Activated T-cell treated with anti-CD3 and anti-CD28 coated beads, Interleukin-2, amount 50 U/mL, for 72 hours (primary cell): ENCODE results near the gene PRKCE. TPM values are rescaled to one million over a fixed set of nuclear protein-coding genes. Genes with fewer than 3 reads are reported as not detected.
A peak's percentile ranks its signal among the peaks of the same experiment; 100 is the strongest.

ENCODE experiments used
- ATAC-seq, 2 donors: fragments of 150-1000 bp; cut with Tn5 transposase; replicated peaks in 1 of 2; 2 replicates each; pipeline ENCODE4 v1.10.0; 2021; ENCODE audit warnings: moderate library complexity in 2 of 2, mild to moderate bottlenecking in 1 of 2
- DNase-seq, 2 donors: peaks; one replicate each; pipeline ENCODE4 v3.0.0; 2021 to 2022; ENCODE audit warnings: mixed read lengths in 1 of 2
- H3K27ac Mint-ChIP-seq: one replicate; pipeline ENCODE4 v1.8.0; 2022; ENCODE audit warnings: mild to moderate bottlenecking, moderate library complexity, mixed read lengths
- H3K27me3 Mint-ChIP-seq: one replicate; pipeline ENCODE4 v1.8.0; 2022; ENCODE audit warnings: low read depth, mixed read lengths
- H3K36me3 Mint-ChIP-seq, 2 donors: one replicate each; pipeline ENCODE4 v1.8.0; 2022; ENCODE audit warnings: mixed read lengths in 2 of 2, mild to moderate bottlenecking in 1 of 2; ENCODE audit not compliant: insufficient read depth in 2 of 2
- H3K4me1 Mint-ChIP-seq: one replicate; pipeline ENCODE4 v1.8.0; 2022; ENCODE audit warnings: low read depth, mixed read lengths
- H3K4me3 Mint-ChIP-seq, 2 donors: one replicate each; pipeline ENCODE4 v1.8.0; 2022; ENCODE audit warnings: mild to moderate bottlenecking in 2 of 2, mixed read lengths in 2 of 2, moderate library complexity in 2 of 2
- H3K9me3 Mint-ChIP-seq, 2 donors: one replicate each; pipeline ENCODE4 v1.8.0; 2022; ENCODE audit warnings: mixed read lengths in 2 of 2
- total RNA-seq, 2 donors: library from RNA; stranded (reverse); gene quantifications; one replicate each; pipeline ENCODE4 v1.2.3, GENCODE V29; 2022

The PRKCE gene
- total RNA-seq, 2 donors from 2014 or later: 19.3 to 35.3 TPM

- no peaks in the 10 kb centered on the region for H3K27me3 Mint-ChIP-seq
- H3K4me1 Mint-ChIP-seq: no peaks in the 10 kb centered on the region
- ATAC-seq (no peak), DNase-seq (no peak)
- no peaks in the 10 kb centered on the region for H3K9me3 Mint-ChIP-seq
- no peaks in the 10 kb centered on the region for H3K36me3 Mint-ChIP-seq
- H3K4me3 Mint-ChIP-seq: no peak overlapping the region
- H3K27ac Mint-ChIP-seq: no peak overlapping the region
These were observed 116.7 kb downstream of the PRKCE start for GRCh38 chr2:45768208-45768607.

DNA sequence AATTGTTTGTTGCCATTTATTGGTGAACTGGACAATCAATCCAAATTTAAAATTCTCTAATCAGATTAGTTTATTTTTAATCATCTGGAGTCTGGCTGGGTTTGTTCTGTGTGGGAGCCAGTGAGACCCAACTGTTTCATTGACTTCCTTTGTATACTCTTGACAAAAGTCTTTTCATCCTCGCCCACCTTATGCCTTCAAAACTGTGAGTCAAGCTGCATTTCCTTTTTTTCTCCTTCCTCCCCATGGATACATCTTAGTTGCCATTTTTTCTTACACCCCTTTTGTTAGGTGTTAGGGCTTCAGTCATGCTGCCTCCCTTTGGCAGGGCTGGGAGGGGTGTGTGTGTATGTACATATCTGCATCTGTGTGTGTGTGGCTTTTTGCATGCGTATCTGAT is 117.6 kb downstream of the PRKCE start:
- Mint-ChIP-seq H3K36me3 (no peaks in the 10 kb centered on the region), H3K27ac (no peak overlapping the region), H3K4me1 (no peaks in the 10 kb centered on the region), H3K9me3 (no peaks in the 10 kb centered on the region), H3K27me3 (no peaks in the 10 kb centered on the region), H3K4me3 (no peak overlapping the region)
- DNase-seq (no peak), ATAC-seq (no peak)

DNA sequence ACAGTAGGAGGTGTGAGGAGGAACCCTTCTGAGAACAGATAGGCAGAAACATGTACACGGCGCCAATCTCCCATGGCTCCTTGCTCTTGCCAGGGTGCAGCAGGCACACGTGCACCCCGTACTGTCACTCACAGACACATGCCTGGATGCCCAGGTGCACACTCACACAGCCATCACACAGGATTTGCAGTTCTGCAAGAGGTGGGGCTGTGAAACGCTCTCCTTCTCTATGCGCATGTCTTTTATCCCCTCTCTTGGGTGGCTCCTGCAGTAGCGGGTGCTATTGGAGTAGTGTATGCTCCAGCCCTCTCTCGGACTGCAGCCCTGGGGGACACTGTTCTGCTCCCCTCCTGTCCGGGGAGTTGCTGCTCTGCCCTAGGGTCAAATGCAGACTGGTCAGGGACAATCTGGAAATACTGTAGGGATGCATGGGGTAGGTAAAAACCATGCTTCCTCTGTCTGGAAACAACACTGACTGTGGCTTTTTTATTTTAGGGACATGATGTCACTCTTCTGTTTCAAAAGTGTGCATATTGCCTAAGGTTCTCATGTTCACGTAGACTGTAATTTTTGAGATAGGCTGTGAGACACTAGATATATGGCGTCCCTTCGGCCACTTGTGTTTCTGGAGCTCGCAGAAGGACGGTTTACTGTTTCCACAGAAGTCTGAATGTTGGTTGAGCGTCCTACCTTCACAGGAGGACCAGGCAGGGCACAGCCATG is 118.5 kb downstream of the PRKCE start:
- DNase-seq: no peak
- Mint-ChIP-seq H3K9me3 (no peaks in the 10 kb centered on the region), H3K4me3 (no peak overlapping the region), H3K27ac (no peak overlapping the region), H3K36me3 (no peaks in the 10 kb centered on the region), H3K4me1 (no peaks in the 10 kb centered on the region), H3K27me3 (no peaks in the 10 kb centered on the region)
- no peak for ATAC-seq

- no peaks in the 10 kb centered on the region for H3K36me3 Mint-ChIP-seq
- H3K4me1 Mint-ChIP-seq: no peaks in the 10 kb centered on the region
- H3K4me3 Mint-ChIP-seq: no peak overlapping the region
- no peaks in the 10 kb centered on the region for H3K27me3 Mint-ChIP-seq
- DNase-seq: no peak
- no peaks in the 10 kb centered on the region for H3K9me3 Mint-ChIP-seq
- no peak for ATAC-seq
- no peak overlapping the region for H3K27ac Mint-ChIP-seq
These were observed 119.3 kb downstream of the PRKCE start for GRCh38 chr2:45770811-45771210.

DNA sequence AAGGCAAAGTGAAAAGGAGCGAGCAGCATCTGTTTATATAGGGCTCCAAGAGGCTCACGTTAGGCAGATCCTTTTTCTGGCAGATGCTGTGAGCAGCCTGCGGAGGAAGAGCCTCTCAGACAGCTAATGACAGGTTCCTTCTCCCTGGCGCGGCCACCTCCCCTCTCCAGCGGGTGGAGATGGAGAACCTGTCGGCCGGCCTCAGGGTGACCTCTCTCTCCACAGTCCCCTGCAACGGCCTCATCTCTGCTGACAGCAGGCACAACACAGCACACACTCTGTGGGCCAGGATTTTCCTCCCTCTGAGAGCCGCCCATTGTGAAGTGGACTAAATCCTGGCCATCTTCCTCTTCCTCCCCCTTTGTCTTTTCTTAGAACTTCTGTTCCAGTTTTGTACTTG is 119.8 kb downstream of the PRKCE start:
- DNase-seq: no peak
- H3K36me3 Mint-ChIP-seq: no peaks in the 10 kb centered on the region
- ATAC-seq: no peak
- no peak overlapping the region for H3K4me3 Mint-ChIP-seq
- H3K4me1 Mint-ChIP-seq: no peaks in the 10 kb centered on the region
- H3K27ac Mint-ChIP-seq: no peak overlapping the region
- H3K27me3 Mint-ChIP-seq: no peaks in the 10 kb centered on the region
- H3K9me3 Mint-ChIP-seq: no peaks in the 10 kb centered on the region

GRCh38 chr2:45772038-45772437 is 120.6 kb downstream of the PRKCE start:
- no peak for ATAC-seq
- Mint-ChIP-seq H3K27ac (peak overlapping the region; percentile 44), H3K27me3 (no peaks in the 10 kb centered on the region), H3K9me3 (no peaks in the 10 kb centered on the region), H3K4me3 (no peak overlapping the region), H3K4me1 (no peaks in the 10 kb centered on the region), H3K36me3 (no peaks in the 10 kb centered on the region)
- no peak for DNase-seq

- H3K4me1 Mint-ChIP-seq: peaks cover 5% of the 10 kb centered on the region
- no peaks in the 10 kb centered on the region for H3K9me3 Mint-ChIP-seq
- H3K36me3 Mint-ChIP-seq: no peaks in the 10 kb centered on the region
- H3K27ac Mint-ChIP-seq: no peak overlapping the region
- no peak for DNase-seq
- H3K4me3 Mint-ChIP-seq: no peak overlapping the region
- no peaks in the 10 kb centered on the region for H3K27me3 Mint-ChIP-seq
- ATAC-seq: no peak
These were observed 122.4 kb downstream of the PRKCE start for GRCh38 chr2:45773909-45774308.

DNA sequence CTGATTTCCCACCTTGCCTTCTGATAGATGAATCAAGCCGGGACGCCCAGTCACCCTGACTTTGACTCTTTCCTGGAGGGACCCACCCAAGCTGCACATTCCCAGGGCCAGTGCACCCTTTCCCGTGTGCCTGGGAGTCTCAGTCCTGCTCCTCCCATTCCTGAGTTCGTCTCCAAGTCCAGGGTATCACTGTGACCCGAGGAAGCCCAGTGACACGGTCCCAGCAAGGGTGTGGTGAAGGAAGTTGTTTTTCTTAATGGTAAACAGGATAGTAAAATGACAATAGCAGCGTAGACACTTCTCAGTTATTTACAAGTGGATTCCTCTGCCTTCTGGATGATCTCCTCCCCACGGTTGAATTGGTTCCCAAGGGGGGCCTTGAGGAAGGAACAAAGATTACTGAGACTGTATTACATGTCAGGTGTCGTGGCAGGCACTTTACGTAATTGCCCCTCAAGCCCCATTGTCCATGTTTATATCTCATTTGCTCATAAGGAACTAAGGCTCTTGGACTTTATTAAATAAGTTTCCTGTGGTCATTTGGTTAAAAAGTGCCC is 123.3 kb downstream of the PRKCE start:
- Mint-ChIP-seq H3K27ac (no peak overlapping the region), H3K4me1 (peaks cover 6% of the 10 kb centered on the region)
- no peak for DNase-seq

GRCh38 chr2:45776160-45776955 is 124.9 kb downstream of the PRKCE start:
- H3K27ac Mint-ChIP-seq: peak overlapping the region; percentile 58
- H3K4me3 Mint-ChIP-seq: no peak overlapping the region
- peaks cover 6% of the 10 kb centered on the region for H3K4me1 Mint-ChIP-seq
- no peaks in the 10 kb centered on the region for H3K27me3 Mint-ChIP-seq
- no peak for DNase-seq
- no peaks in the 10 kb centered on the region for H3K9me3 Mint-ChIP-seq
- ATAC-seq: no peak
- H3K36me3 Mint-ChIP-seq: no peaks in the 10 kb centered on the region

More for the DNA sequence above, 123.3 kb downstream of the PRKCE start:
- Mint-ChIP-seq H3K27me3 (no peaks in the 10 kb centered on the region), H3K36me3 (no peaks in the 10 kb centered on the region), H3K4me3 (no peak overlapping the region), H3K9me3 (no peaks in the 10 kb centered on the region)
- ATAC-seq: no peak

GRCh38 chr2:45777996-45778719 is 126.7 kb downstream of the PRKCE start:
- H3K4me1 Mint-ChIP-seq: peaks cover 6% of the 10 kb centered on the region
- no peaks in the 10 kb centered on the region for H3K27me3 Mint-ChIP-seq
- ATAC-seq (peak; percentile 32 to 43), DNase-seq (no peak)
- no peaks in the 10 kb centered on the region for H3K36me3 Mint-ChIP-seq
- H3K4me3 Mint-ChIP-seq: peak overlapping the region in 1 of 2 donors; percentile 64
- H3K27ac Mint-ChIP-seq: no peak overlapping the region
- no peaks in the 10 kb centered on the region for H3K9me3 Mint-ChIP-seq

GRCh38 chr2:45778720-45779171 is 127.3 kb downstream of the PRKCE start:
- H3K36me3 Mint-ChIP-seq: no peaks in the 10 kb centered on the region
- peaks cover 6% of the 10 kb centered on the region for H3K4me1 Mint-ChIP-seq
- peak overlapping the region in 1 of 2 donors; percentile 64 for H3K4me3 Mint-ChIP-seq
- peak; percentile 65 to 66 for ATAC-seq
- no peak overlapping the region for H3K27ac Mint-ChIP-seq
- peak; percentile 70 to 72 for DNase-seq
- no peaks in the 10 kb centered on the region for H3K27me3 Mint-ChIP-seq
- H3K9me3 Mint-ChIP-seq: no peaks in the 10 kb centered on the region

DNA sequence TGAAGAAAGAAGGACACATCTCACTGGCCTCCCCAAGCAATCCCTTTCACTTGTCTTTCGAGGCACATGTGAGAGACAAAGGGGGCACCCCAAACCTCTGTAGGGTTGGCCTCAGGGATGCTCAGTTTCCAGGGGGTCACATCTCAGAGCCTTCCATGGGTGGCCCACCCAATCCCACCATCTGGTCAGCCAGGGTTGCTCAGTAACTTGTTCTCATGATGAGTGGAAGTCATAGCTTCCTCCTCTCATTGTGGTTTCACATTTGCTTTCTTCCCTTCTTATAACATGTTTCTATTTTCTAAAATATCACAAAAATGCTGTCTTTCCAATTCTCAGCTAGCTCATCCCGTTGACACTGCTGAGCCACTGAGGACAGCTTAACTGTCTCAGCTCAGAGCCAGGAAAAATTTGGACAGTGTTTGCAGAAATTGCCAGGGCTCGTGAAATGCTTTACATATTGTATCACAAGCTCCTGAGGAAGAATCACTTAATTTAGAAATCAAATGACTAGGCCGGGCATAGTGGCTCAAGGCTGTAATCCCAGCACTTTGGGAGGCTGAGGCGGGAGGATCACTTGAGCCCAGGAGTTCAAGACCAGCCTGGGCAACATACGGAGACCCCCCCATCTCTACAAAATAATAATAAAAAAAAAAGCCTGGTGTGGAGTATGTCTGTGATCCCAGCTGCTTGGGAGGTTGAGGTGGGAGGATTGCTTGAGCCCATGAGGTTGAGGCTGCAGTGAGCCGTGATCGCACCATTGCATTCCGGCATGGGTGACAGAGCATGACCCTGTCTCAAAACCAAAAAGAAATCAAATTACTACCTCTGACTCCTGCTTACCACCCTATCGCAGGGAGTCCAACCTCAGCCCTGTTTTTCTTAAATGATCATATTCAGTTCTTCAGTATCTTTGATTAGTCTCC is 129.3 kb downstream of the PRKCE start:
- H3K27ac Mint-ChIP-seq: no peak overlapping the region
- H3K36me3 Mint-ChIP-seq: no peaks in the 10 kb centered on the region
- ATAC-seq (no peak), DNase-seq (no peak)
- H3K4me1 Mint-ChIP-seq: peaks cover 6% of the 10 kb centered on the region
- H3K4me3 Mint-ChIP-seq: no peak overlapping the region
- no peaks in the 10 kb centered on the region for H3K27me3 Mint-ChIP-seq
- no peaks in the 10 kb centered on the region for H3K9me3 Mint-ChIP-seq
